ENCODE measurements around the gene KIF23.

- TF ChIP-seq, protein P1, sequence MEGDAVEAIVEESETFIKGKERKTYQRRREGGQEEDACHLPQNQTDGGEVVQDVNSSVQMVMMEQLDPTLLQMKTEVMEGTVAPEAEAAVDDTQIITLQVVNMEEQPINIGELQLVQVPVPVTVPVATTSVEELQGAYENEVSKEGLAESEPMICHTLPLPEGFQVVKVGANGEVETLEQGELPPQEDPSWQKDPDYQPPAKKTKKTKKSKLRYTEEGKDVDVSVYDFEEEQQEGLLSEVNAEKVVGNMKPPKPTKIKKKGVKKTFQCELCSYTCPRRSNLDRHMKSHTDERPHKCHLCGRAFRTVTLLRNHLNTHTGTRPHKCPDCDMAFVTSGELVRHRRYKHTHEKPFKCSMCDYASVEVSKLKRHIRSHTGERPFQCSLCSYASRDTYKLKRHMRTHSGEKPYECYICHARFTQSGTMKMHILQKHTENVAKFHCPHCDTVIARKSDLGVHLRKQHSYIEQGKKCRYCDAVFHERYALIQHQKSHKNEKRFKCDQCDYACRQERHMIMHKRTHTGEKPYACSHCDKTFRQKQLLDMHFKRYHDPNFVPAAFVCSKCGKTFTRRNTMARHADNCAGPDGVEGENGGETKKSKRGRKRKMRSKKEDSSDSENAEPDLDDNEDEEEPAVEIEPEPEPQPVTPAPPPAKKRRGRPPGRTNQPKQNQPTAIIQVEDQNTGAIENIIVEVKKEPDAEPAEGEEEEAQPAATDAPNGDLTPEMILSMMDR (IDR thresholded peaks at IDR 0.05): no peak
- TF ChIP-seq POLR2A (IDR thresholded peaks at IDR 0.05) (no peak), POLR2AphosphoS5 (IDR thresholded peaks at IDR 0.05) (no peak)
Measured at GRCh38 chr15:69417581-69417980, 3.4 kb downstream of the KIF23 start.
